Endothelial cell of hepatic sinusoid (primary cell): Measurements from ENCODE around the gene DDX56.

Source experiments
- in situ Hi-C: cut with HindIII; loops from 2 replicates; pipeline ENCODE4 v1.10.0; 2017; ENCODE audit warnings: low sequenced_read_pairs

Gene DDX56

GRCh38 chr7:44538798-44539668 lies 34.7 kb downstream of the DDX56 start:
- in situ Hi-C loops = no loop called here

- in situ Hi-C loops = no loop called here
Measured at GRCh38 chr7:44538093-44538797, 35.5 kb downstream of the DDX56 start.

GRCh38 chr7:44537442-44537841 lies 36.3 kb downstream of the DDX56 start:
- in situ Hi-C loops = no loop called here

- in situ Hi-C loops = no loop called here
Measured at GRCh38 chr7:44536090-44536489, 37.6 kb downstream of the DDX56 start.

- in situ Hi-C loops = no loop called here
Measured at GRCh38 chr7:44535348-44536064, 38.2 kb downstream of the DDX56 start.

- in situ Hi-C loops = no loop called here
Measured at GRCh38 chr7:44534501-44534900, 39.2 kb downstream of the DDX56 start.

- in situ Hi-C loops = no loop called here
Measured at GRCh38 chr7:44534087-44534486, 39.6 kb downstream of the DDX56 start.

- in situ Hi-C loops = no loop called here
Measured at GRCh38 chr7:44533301-44534055, 40.2 kb downstream of the DDX56 start.

- in situ Hi-C loops = no loop called here
Measured at GRCh38 chr7:44531421-44532380, 42.0 kb downstream of the DDX56 start.

- in situ Hi-C loops = no loop called here
Measured at GRCh38 chr7:44530990-44531389, 42.7 kb downstream of the DDX56 start.

- in situ Hi-C loops = no loop called here
Measured at GRCh38 chr7:44524811-44525388, 48.8 kb downstream of the DDX56 start.

- in situ Hi-C loops = no loop called here
Measured at GRCh38 chr7:44522315-44522714, 51.4 kb downstream of the DDX56 start.

GRCh38 chr7:44521347-44522095 lies 52.2 kb downstream of the DDX56 start:
- in situ Hi-C loops = no loop called here

GRCh38 chr7:44520574-44520973 lies 53.1 kb downstream of the DDX56 start:
- in situ Hi-C loops = no loop called here

- in situ Hi-C loops = no loop called here
Measured at GRCh38 chr7:44519546-44519945, 54.2 kb downstream of the DDX56 start.

- in situ Hi-C loops = no loop called here
Measured at GRCh38 chr7:44518761-44519160, 54.9 kb downstream of the DDX56 start.

GRCh38 chr7:44517175-44517574 lies 56.5 kb downstream of the DDX56 start:
- in situ Hi-C loops = no loop called here
